ENCODE results near the gene CHERP.
"Not testable (repeated sequence)": the region's sequence is repeated elsewhere in the genome, so short reads cannot be mapped to it uniquely, and the experiment has no call there.

The CHERP gene

DNA sequence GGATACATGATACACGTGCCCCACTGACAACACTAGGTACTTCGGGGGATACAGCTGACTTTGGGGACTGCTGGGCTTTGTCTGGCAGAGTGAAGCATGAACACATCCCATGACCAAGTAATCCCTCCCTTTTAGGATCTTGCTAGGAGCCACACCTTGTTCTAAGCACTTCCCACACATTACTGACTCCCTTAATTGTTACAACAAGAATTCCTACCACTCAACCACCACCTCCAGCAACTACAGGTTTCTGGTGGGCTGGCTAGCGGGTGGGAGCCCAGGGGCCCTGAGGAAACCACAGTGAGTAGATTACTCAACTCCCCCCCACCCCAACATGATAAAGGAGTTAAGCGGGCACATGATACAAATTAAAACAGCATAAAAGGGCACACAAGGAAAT, 37.1 kb upstream of the CHERP start:
- DNase-seq = no peak

DNA sequence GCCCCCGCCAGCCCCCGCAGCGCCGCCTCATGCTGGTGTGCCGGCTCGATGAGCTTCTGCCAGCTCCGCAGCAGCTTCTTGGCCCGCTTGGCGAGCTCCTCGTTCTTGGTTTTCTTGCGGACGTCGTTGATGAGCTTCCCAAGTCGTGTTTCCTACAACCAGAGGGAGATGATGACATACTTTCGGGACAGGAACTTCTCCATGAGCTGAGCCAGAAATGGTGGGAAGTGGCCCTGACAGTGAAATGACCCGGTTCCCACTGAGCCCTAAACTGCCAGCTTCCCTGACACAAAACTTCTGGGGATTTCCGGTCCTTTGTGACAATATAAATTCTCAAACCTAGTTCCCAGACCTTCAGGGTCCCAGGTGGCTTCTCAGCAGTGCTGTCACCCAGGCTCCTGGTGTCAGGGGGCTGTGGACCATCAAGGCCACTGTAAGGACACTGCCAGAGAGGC, 35.3 kb upstream of the CHERP start:
- no peak for DNase-seq

DNA sequence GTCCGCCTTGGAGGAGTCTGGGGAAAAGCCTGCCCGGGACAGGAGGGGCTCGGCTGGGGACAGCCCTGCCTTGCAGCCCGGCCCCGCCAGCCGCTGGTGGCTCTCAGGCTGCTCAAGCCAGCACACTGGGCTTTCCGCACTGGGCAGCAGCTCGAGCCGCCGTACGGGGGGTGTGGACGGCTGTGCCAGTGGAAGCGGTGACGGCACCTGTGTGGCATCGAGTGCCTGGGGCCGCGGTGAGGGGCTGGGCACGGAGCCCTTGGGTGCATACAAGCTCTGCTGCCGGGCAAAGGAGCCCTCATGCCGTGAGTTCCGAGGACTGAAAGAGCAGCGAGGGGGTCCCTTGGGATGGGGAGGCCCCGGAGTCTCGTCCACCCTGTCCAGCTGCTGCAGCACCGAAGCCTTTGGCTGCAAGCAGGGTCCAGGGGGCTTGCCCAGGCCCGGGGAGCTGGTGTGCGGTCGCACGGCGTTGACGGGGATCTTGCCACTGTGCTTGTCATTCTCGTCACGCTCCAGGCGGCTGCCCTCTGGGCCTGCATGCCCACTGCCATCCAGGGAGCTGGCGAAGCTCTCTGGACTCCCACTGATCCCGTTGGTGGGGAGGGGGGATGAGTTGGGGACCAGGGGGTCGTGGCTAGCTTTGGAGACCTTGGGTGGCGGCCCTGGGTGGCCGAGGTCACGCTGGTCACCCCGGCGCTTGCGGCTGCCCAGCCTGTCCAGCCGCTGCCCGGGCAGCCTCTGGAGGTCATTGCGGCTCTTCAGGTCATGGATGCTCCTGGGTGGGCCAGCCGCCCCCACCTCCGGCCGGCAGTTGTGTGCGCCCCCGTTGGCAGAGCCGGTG, 34.7 kb upstream of the CHERP start:
- DNase-seq = no peak

DNA sequence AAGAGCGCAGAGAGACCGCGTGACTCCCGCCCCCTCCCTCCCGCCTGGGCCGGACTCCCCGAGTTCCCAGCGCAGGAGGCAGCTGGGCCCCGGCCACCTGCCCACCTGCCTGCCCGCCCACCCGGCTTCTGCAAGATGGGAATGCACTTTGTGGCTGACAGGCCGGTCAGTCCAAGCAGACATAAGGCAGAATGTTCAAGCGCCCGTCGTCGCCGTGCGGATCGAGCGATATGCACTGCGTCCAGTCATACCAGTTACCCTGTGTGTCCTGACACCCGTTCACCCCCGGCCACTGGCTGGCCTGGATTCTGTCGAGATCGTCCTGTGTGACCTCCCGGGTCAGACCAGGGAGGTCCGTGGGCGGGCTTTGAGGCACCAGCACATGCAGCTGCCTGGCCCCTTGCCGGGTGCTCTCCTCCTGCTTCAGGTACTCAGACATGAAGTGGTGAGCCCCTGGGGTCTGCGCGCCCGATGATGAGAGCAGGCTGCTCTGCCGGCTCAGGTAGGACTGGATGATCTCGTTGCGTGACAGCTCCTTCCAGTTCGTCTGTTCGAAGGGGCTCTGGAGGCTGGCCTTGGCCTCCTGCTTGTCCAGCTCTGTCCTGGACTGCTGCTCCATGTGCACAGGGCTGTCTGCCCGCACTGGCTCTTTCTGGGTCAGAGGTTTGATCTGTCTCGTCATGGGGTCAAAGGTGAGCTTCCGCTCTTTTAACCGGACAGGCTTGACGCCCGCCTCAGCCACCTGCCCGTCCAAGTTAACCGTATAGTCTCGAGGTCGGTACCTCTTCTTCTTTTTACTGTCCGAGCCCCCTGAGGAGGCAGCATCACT, 33.8 kb upstream of the CHERP start:
- DNase-seq = no peak

DNA sequence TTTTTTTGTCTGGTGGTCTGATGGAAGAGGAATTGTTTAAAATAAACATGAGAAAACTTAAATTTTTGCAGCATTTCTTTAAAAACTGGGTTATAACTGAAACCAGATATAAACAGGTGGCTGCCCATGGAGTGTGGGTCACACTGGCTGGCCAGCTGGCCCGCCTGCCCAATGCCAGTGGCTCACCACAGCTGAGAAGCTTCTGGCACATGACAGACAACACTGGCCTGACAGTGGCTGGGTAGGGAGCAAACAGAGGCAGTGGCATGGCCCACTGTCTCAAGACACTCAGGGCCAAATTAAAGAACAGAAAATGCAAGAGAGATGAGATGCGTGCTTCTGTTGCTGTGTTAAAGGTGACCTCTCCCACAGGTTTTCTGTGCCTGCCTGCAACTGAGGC, 33.0 kb upstream of the CHERP start:
- no peak for DNase-seq

DNA sequence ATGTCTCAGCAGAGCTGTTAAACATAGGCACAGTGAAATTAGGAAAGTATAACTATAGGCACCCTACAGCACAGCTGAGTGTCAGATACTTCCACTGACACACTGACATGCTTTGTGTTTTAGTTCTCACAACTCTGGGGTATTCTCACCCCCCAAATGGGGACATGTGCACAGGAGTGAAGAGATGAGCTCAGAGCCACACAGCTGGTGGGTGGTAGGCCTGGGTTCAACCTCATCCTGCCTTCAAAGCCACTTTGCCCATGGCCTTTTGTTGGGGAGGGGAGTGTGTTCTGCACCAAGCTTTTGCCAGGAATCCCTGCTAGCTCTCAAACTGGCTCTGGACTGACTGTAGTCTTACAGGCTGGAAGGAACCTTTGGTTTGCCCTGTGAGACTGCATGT, 31.7 kb upstream of the CHERP start:
- no peak for DNase-seq

DNA sequence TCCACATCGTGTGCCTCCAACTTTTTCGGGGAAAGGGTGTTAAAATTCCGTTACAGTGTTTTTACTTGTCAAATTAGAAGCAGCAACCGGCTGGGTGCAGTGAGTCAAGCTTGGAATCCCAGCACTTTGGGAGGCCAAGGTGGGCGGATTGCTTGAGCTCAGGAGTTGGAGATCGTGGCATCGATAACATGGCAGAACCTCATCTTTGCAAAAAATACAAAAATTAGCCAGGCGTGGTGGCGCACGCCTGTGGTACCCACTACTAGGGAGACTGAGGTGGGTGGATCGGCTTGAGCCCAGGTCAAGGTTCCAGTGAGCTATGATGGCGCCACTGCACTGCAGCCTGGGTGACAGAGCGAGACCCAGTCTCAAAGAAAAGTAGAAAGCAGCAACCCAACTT, 31.1 kb upstream of the CHERP start:
- DNase-seq = no peak

DNA sequence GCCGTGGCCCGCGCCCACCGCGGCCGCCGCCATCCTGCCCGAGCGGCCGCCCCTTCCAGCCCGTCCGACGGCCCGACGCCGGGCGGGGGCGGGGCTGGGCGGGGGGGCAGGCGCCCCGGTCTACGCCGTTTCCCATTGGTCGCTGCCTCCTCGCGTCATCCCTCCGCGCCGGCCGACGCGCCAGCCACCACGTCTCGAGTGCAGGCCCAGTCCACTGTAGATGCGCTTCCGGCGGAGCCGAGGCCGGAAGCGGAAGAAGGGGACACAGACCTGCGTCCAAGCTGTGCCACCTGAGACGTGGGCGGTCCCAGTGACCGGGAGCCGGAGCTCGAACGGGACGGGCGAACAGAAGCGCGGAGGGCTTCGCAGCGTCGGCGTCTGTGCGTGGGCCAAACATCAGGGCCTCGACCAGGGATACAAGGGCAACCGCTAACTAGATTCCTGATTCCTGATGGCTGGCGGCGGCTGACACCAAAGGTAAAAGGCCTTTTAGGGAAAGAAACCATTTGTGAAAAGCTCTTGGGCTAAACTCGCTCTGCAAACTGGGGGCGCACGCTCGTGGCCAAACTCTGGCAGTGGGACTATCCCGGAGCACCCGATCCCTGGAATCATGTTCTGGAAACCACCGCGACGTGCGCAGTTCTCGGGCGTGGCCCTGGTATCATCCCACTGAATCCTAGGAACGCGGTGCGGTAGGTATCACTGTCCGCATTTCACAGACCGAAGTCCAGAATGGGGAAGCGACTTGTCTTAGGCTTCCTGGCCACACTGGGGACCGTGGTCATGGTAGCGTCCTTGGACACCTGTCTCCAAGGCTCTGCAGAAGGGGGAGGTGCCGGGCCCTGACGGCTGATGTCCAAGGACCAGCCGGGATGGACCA, 30.3 kb upstream of the CHERP start, which contains the start of gene SLC35E1:
Gene SLC35E1, minus strand, starts transcription at position 84 of the 880 bp plus-strand sequence. Its CDS starts 51 bp downstream, at position 33.
- peak; percentile 69 to 97 (median 91) for DNase-seq

DNA sequence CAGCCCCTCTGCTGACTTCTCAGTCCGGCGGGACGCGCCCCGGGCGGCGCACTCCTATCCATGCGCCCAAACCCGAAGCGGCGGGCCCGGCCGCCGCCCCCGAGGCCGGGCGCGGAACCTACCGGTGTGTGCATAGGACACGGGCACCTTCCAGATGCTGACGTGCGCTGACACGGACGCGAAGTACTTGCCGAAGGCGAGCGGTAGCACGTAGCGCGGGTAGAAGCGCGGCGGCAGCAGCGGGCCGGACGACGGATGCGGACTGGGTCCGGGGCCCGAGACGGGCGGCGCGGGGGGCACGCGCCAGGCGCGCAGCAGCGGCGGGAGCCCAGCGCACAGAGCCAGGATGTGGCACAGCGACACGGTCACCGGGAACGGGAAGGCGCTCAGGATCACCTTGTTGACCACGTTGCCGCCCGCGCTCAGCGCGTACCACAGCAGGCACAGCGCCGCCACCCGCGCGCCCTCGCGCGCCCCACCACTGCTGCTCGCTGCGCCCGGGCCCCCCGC, 29.6 kb upstream of the CHERP start:
- peak in 1 of 56 donors; percentile 34 for DNase-seq

DNA sequence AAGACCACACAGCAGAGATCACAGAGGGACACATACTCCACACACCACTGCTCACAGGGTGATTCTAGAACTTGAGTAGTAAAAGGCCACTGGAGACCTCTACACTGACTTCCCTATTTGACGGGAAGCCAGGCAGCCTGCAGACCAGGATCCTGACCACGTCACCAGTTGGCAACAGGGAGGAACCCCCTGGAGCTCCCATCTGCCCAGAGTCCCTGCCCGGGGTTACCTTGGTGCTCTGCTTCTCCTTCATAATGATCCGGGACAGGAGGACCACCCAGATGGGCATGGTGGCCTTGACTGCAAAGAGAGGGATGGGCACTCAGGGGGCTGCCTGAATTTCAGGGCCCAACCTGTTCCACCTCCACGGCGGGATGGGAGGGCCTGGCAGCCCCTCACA, 29.0 kb upstream of the CHERP start:
- no peak for DNase-seq

DNA sequence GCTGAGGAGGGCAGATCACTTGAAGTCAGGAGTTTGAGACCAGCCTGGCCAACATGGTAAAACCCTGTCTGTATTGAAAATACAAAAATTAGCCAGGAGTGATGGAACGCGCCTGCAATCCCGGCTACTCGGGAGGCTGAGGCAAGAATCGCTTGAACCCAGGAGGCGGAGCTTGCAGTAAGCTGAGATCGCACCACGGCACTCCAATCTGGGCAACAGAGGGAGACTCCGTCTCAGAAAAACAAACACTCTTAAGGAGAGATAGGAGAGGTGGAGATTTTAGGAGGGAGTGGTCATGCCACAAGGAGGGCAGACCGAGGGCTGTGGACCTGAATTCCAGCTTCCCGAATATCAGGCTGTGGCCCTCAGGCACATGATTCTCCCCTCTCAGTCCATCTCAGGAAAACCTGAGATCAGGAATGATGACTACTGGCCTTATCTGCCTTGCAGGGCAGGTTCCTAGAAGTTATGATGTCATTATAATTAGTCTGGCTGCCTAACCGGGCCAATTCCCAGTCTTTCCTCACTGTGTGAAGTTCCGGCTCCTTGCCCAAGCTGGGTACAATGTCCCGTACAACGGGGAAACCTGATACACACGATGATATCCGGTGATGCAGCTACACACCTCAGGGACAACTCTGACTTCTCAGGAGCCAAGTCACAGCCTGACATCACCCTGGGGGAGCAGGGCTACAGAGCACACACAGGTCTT, 27.5 kb upstream of the CHERP start:
- no peak for DNase-seq

DNA sequence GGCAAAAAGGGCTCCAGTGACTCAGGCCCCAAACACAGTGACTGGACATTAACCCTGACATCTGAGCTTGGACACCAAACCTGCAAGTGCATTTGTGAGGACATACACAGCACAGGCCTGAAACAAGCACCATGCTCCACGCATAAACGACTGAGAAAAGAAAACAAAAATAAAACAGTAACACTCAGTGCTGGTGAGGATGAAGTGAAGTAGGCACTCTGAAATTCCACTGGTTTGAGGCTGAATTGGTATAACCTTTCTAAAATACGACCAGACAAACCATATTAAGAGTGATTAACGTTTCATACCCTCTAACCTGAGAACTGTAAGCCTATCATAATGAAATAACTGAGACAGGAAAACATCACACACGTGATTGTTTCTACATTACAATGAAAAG, 24.5 kb upstream of the CHERP start:
- no peak for DNase-seq

DNA sequence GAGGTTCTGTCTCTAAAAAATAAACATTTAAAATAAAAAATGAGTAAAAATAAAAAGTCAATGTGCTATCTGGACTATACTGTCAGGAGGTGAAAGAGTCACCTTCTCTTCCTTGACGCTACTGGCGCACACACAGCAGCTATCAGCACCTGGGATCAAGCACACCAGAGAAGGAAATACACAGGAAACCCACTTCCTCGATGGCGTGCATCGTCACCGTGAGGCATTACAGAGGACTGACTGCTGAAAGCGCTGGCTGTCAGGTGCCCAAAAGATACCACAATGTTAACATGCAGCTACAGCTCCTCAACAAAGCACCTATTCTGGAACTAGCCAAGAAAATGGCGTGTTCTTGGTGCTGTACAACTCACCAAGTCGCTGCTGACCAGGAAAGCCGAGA, 23.9 kb upstream of the CHERP start:
- no peak for DNase-seq

DNA sequence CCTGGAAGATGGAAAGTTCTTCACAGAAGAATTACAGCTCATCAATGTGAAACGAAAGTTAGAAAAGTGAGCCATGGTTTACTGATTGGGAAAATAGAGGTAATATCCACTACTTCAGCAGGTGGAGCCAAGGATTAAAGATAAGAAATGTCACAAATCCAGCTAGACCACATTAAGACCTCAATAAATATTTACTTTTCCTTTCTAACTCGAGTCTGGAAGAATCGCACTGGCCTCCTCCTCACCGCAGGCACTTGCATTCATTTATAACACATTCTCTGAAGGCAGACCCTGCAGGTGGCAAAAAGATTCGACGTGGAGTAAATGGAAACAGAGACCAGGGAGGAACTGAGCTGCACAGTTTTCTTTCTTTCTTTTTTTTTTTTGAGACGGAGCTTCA, 22.6 kb upstream of the CHERP start:
- DNase-seq = no peak

DNA sequence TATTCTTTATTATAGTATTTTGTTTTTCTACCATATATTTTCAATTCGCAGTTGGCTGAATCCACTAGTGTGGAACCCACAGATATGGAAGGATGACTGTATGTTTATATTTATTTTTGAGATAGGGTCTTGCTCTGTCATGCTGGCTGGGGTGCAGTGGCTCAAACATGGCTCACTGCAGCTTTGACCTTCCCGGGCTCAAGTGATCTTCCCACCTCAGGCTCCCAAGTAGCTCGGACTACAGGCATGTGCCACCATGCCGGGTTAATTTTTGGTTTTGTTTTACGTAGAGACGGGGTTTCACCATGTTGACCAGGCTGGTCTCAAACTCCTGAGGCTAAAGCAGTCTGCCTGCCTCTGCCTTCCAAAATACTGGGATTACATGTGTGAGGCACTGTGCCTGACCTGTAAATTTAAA, 20.4 kb upstream of the CHERP start:
- DNase-seq = no peak

DNA sequence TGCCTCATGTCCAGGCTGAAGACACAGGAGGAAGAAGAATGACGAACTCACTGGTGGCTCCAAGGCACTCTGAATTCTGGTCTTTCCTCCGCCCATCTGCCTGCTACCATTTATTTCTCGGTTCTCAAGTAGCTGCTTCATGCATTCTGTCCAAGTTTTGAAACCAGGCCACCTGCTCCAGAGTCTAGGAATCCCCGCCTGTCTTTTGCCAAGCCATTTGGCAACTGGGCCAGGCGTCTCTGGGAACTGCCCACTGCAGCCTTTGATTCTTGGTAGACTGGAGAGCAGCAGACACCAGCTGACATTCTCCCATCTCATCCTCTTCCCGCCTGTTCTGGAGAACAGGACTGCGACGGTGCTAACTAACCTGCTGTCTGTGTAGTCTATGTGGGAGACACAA, 19.1 kb upstream of the CHERP start:
- DNase-seq = peak in 23 of 56 donors; percentile 3 to 68 (median 22)

DNA sequence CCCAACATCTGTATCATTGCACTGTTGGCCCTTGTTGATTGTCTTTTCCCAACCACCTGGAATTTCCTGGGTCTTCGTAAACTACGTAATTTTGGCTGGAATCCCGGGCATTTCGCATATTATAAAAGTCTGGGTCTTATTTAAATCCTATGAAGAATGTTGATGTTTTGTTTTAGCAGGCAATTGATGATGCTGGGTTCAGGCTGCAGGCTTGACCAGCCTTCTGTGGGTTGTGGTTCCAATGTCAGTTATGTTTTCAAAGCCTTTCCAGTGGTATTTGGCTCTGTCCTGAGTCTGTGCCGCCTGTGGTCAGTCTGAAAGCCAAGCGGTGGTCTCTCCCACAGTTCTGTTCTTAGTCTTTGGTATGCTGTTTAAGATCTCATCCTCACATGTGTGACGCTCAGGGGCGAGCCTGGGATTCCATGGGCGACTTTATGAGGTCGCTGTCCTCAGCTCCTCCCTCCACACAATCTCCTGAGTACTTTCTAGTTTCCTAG, 17.6 kb upstream of the CHERP start:
- DNase-seq = no peak

DNA sequence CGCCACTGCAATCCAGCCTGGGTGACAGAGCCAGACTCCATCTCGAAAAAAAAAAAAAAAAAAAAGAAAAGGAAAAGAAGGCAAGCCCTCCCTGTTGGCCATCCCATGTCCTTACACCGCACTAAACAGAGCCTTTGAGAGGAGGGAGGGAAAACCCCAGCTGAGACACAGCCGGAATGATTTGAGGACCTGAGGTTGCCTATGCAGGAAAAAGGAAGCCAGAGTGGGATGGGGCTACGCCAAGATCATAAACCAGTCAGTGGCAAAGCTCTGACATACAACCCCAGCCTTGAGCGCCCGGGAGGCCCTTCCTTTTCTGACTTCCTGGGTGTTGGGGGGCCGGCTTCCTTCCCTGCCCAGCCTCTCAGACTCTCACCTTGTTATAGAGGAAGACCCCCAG, 12.5 kb upstream of the CHERP start:
- DNase-seq = no peak

DNA sequence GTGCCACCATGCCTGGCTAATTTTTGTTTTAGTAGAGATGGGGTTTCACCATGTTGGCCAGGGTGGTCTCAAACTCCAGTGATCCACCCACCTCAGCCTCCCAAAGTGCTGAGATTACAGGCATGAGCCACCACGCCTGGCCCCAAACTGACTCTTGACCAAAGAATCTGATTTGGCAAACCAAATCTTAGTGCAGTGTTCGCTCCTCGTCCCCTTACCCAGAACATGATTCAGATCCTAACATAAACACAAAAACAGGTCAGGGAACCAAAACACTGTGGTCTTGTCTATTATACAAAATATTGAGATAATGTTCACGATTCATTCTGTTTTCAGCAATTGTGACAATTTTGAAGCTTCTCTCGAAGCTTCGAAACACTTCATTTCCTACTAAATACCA, 9.7 kb upstream of the CHERP start:
- DNase-seq = not testable (repeated sequence)

DNA sequence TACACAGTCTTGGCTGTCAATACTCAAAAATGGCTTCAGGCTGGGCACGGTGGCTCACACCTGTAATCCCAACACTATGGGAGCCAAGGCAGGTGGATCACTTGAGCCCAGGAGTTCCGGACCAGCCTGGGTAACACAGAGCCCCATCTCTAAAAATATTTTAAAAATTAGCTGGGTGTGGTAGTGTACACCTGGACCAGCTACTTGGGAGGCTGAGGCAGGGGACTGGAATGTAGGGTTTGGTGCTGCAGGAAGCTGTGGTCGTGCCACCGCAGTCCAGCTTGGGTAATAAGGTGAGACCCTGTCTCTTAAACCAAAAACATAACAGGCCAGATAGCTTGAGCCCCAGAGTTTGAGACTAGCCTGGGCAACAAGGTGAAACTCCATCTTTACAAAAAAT, 6.7 kb upstream of the CHERP start:
- no peak for DNase-seq
